Upper lobe of right lung (tissue), 1 donor: ENCODE results near the gene PRCP. TPM values are rescaled to one million over a fixed set of nuclear protein-coding genes. Genes with fewer than 3 reads are reported as not detected.

ENCODE experiments used
- ATAC-seq: fragments of 200-7000 bp; cut with Tn5 transposase; one replicate; pipeline ENCODE4 v1.9.1; 2020; ENCODE audit warnings: mild to moderate bottlenecking, moderate library complexity
- DNase-seq: peaks from one replicate; pipeline ENCODE4 v3.0.0-alpha.2; 2020
- H3K27ac ChIP-seq: fragments of 200-600 bp; one replicate; pipeline ENCODE4 v1.8.0; 2022
- H3K27me3 ChIP-seq: fragments of 200-600 bp; one replicate; pipeline ENCODE4 v1.8.0; 2022; ENCODE audit warnings: mild to moderate bottlenecking
- H3K36me3 ChIP-seq: fragments of 200-600 bp; one replicate; pipeline ENCODE4 v1.8.0; 2022
- H3K4me1 ChIP-seq: fragments of 200-600 bp; one replicate; pipeline ENCODE4 v1.8.0; 2022
- H3K4me3 ChIP-seq: fragments of 200-600 bp; one replicate; pipeline ENCODE4 v1.8.0; 2022; ENCODE audit warnings: mild to moderate bottlenecking
- H3K9me3 ChIP-seq: fragments of 200-600 bp; one replicate; pipeline ENCODE4 v1.8.0; 2022
- CTCF ChIP-seq: fragments of 200-600 bp; IDR thresholded peaks from one replicate; pipeline ENCODE4 v1.8.0; 2022; ENCODE audit warnings: antibody characterized with exemption
- intact Hi-C: fragments of 100-400 bp; cut with DNase I; formaldehyde crosslinking; loops from one replicate; pipeline ENCODE4 v1.11.0; 2022
- total RNA-seq: library from RNA; stranded (reverse); fragmentation: NEBNext Ultra II Directional; extraction: Animal tissue kit (Norgen Biotek cat#: 25700); gene quantifications from one replicate; pipeline ENCODE4 v1.2.1, GENCODE V29; 2021
- donor health status: DM: no; HTN: yes; CAD: no; lungs with severe emphysema.

Gene PRCP
- total RNA-seq, 1 donor from 2014 or later = 91.3 TPM

- TF ChIP-seq CTCF = no peak
- Histone ChIP-seq H3K9me3 (no peaks in the 10 kb centered on the region), H3K27ac (no peak overlapping the region), H3K36me3 (no peaks in the 10 kb centered on the region), H3K27me3 (no peaks in the 10 kb centered on the region), H3K4me3 (no peak overlapping the region), H3K4me1 (no peaks in the 10 kb centered on the region)
- DNase-seq (no peak), ATAC-seq (no peak)
- intact Hi-C loops = no loop called here
Observed at GRCh38 chr11:82942376-82942775, 42.1 kb upstream of the PRCP start.

DNA sequence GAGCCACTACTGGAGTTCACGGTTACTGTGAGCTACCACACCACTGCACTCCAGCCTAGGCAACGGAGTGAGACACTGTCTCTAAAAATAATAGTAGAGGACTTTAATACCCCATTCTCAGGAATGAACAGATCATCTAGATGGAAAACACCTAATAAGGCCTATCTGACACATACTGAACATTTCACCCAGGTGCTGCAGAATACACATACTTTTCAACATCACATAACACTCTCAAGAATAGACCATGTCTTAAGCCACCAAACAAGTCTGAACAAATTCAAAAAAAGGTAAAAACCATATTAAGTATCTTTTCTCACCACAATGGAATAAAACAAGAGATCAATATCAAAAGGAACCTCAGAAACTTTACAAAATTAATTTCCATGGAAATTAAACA is 39.2 kb upstream of the PRCP start:
- no peak for TF ChIP-seq CTCF
- Histone ChIP-seq H3K4me1 (no peaks in the 10 kb centered on the region), H3K4me3 (no peak overlapping the region), H3K27ac (no peak overlapping the region), H3K36me3 (no peaks in the 10 kb centered on the region), H3K9me3 (no peaks in the 10 kb centered on the region), H3K27me3 (no peaks in the 10 kb centered on the region)
- ATAC-seq = no peak
- intact Hi-C loops = no loop called here
- no peak for DNase-seq

GRCh38 chr11:82937554-82937953 is 37.3 kb upstream of the PRCP start:
- H3K4me1 ChIP-seq = no peaks in the 10 kb centered on the region
- no peak overlapping the region for H3K27ac ChIP-seq
- no peaks in the 10 kb centered on the region for H3K9me3 ChIP-seq
- TF ChIP-seq CTCF = no peak
- intact Hi-C loops = no loop called here
- DNase-seq (no peak), ATAC-seq (no peak)
- H3K4me3 ChIP-seq = no peak overlapping the region
- H3K36me3 ChIP-seq = no peaks in the 10 kb centered on the region
- H3K27me3 ChIP-seq = no peaks in the 10 kb centered on the region

- H3K36me3 ChIP-seq = no peaks in the 10 kb centered on the region
- no peak overlapping the region for H3K27ac ChIP-seq
- TF ChIP-seq CTCF = no peak
- H3K4me3 ChIP-seq = no peak overlapping the region
- H3K9me3 ChIP-seq = no peaks in the 10 kb centered on the region
- H3K4me1 ChIP-seq = no peaks in the 10 kb centered on the region
- ATAC-seq (no peak), DNase-seq (no peak)
- no peaks in the 10 kb centered on the region for H3K27me3 ChIP-seq
- intact Hi-C loops = no loop called here
Observed at GRCh38 chr11:82936261-82936660, 36.0 kb upstream of the PRCP start.

DNA sequence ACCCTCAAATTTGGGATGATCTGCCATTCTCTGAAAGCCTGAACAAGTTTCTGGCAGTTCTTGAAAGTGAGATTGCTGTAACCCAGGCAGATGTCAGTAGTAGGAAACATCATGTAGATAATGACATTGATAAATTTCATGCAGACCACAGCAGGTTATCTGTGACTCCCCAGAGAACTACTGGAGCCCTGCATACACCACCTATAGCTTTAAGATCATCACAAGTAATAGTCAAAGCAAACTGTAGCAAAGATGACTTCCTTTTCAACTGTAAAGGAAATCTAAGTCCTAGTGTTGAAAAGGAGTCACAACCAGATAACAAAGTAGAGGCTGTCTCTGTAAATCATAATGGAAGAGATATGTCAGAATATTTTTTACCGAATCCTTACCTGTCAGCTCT is 32.3 kb upstream of the PRCP start:
- TF ChIP-seq CTCF = no peak
- ATAC-seq (no peak), DNase-seq (no peak)
- no peak overlapping the region for H3K4me3 ChIP-seq
- no peaks in the 10 kb centered on the region for H3K9me3 ChIP-seq
- no peaks in the 10 kb centered on the region for H3K36me3 ChIP-seq
- intact Hi-C loops = no loop called here
- no peaks in the 10 kb centered on the region for H3K27me3 ChIP-seq
- no peak overlapping the region for H3K27ac ChIP-seq
- H3K4me1 ChIP-seq = no peaks in the 10 kb centered on the region

GRCh38 chr11:82930734-82931133 is 30.5 kb upstream of the PRCP start:
- intact Hi-C loops = no loop called here
- Histone ChIP-seq H3K9me3 (no peaks in the 10 kb centered on the region), H3K4me1 (no peaks in the 10 kb centered on the region), H3K36me3 (no peaks in the 10 kb centered on the region), H3K27ac (no peak overlapping the region), H3K4me3 (no peak overlapping the region), H3K27me3 (no peaks in the 10 kb centered on the region)
- DNase-seq (no peak), ATAC-seq (no peak)
- TF ChIP-seq CTCF = no peak
